Posterior cingulate gyrus (tissue), 11 donors: ENCODE measurements around the gene EED.
"Not testable (repeated sequence)": the region's sequence is repeated elsewhere in the genome, so short reads cannot be mapped to it uniquely, and the experiment has no call there.

ENCODE experiments used
- DNase-seq, 10 donors: peaks; one replicate each; pipeline versions ENCODE4 v3.0.0 to v3.0.0-alpha.2; 2020 to 2021; ENCODE audit warnings: mixed read lengths in 3 of 10
- intact Hi-C: fragments of 100-400 bp; cut with DNase I; formaldehyde crosslinking; loops from one replicate; pipeline ENCODE4 v1.15.1; 2023

The EED gene

DNA sequence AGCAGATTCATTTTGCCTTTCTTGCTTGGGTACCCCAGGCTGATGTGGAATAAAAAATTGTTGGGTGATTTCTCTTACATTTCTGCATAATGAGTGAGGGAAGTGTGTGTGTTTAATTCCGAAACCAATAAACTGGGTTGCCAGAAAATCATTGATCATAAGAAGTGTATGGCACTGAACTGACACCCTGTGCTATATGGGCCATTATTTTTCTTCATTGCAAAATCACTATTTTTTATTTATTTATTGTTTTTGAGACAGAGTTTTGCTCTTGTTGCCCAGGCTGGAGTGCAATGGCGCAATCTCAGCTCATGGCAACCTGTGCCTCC lies 42.9 kb downstream of the EED start:
- no peak for DNase-seq
- intact Hi-C loops = loop anchor here (5.0 kb wide), 1 partner anchor 430 kb away; the partner anchor contains the start of gene CCDC83

DNA sequence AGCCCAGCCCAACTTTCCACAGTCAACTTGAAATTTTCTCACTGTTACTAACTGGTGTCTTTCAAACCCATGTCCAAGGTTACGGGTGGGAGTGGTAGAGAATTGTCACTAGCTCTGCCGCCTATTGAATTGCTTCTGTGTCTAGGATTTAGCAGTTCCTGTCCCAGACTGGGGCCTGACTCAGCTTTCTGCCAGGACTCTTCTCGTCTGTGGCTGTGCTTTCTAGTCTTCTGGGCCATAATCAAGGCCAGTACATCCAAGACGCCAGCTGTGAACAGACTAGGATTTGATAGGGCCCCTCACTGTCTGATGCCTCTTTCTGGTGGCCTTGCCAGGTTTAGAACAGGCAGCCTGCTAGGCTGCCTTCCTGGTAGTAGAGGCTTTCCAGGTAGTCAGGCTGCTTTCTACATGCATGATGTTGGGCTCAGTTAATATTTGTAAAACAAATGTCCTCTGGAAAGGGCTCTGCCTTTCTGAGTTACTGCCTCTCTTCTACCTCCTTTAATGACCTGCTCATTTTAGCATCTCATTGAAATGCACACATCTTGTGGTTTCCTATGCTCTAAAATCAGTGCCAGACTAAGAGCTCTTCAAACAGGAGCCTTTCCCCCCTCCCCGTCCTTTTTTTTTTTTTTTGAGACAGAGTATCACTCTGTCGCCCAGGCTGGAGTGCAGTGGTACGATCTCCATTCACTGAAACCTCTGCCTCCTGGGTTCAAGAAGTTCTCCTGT lies 44.4 kb downstream of the EED start:
- intact Hi-C loops = loop anchor here (5.0 kb wide), 1 partner anchor 432 kb away; the partner anchor contains the start of gene CCDC83
- peak in 1 of 10 donors; percentile 11 for DNase-seq

DNA sequence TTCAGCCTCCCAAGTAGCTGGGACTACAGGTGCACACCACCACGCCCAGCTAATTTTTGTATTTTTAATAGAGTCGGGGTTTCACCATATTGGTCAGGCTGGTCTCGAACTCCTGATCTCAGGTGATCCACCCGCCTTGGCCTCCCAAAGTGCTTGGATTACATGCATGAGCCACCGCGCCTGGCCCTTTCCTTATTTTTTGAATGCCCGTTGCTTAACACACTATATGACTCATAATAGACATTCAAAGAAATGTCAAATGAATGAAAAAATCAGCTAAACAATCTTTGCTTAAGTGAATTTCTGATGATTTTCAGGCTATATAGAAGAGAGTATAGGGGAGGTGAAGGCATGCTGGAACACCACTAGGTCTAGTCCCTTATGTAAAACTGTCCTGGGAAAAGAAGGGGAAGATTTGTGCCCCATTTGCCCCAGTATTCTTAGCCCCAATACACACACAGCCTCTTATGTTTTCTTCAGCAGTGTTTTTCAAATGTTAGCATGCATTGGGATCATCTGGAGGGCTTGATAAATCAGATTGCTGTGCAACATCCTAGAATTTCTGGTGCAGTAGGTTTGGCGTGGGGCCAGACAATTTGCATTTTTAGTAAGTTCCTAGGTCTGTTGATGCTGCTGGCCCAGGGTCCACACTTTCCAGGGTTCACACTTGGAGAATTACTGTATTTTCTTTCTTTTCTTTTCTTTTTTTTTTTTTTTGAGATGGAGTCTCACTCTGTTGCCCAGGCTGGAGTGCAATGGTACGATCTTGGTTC lies 45.1 kb downstream of the EED start:
- intact Hi-C loops = loop anchor here (5.0 kb wide), 2 partner anchors 347 to 432 kb away; partner anchors contain the start of gene CCDC83
- not testable (repeated sequence) for DNase-seq

DNA sequence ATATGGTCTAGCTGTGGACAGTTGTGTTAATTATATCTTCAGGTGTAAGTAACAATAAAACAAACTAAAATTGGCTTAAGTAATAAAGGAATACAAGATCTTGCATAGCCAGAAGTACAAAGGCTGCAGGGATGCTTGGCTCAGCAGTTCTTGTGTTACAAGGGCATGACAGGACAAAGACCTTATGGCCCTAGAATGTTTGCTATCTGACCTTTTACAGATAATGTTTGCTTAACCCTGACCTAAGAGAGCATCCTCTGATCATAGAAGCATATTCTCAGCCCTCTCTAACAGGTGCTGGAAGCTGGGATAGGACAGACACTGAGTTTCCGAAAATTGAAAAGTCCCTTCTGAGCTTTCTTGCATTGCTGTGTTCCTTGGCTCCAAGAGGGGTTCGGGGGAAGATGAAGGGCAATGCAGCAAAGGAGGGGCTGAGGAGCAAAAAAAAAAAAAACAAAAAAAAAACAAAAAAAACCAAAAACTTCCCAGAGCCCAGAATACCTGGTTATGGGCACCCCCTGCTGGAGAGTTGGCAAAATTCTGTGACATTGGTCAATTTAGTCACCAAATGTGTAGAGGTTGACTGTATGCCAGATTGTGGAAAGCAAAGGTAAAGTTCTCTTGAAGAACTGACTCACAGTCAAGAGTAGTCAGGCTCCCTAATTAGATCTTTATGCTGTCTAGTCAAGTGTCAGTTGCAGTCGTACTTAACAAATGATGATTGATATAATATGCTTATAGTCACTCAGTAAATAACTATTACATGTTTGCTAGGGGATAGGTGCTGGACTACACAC lies 47.1 kb downstream of the EED start:
- intact Hi-C loops = loop anchor here (5.0 kb wide), 1 partner anchor 349 kb away; no protein-coding TSS in a partner anchor
- DNase-seq = peak in 6 of 10 donors; percentile 17 to 79 (median 41)

DNA sequence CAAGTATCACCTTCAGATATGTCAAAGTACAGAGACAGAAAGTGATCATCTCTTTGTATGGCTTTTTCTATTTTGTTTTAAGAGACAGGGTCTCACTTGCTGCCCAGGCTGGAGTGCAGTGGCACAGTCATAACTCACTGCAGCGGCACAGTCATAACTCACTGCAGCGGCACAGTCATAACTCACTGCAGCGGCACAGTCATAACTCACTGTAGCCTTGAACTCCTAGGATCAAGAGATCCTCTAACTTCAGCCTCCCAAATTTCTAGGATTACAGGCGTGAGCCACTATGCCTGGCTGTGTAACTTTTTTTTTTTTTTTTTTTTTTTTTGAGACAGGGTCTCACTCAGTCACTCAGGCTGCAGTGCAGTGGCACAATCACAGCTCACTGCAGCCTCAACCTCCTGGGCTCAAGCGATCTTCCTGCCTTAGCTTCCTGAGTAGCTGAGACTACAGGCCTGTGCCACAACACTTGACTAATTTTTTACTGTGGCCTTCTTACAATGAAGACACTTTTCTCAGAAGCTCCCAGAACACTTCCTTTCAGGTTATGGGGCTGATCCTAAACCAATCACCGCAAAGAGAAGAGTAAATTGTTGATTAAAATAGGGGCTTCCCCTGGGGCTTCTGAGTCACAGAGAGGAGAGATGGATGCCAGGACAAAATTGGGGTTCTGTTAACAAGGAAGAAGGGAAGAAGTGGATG lies 48.5 kb downstream of the EED start:
- DNase-seq = no peak
- intact Hi-C loops = loop anchor here (5.0 kb wide), 1 partner anchor 351 kb away; no protein-coding TSS in a partner anchor

DNA sequence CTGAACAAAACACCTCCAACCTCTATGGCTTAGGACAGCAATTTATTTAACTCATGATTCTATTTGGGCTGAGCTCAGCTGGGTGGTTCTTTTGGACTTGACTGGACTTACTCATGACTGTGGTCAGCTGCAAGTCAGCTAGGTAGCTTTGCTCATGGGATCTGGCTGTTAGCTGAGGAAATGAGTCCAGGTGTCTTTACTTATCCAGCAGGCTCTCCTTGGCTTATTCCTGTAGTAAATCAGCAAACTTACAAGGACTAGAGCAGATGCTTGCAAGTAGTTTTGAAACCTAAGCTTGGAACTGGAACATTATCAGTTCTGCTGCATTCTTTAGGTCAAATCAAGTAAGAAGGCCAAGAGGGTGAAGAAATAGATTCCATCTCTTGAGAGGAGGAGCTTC lies 49.5 kb downstream of the EED start:
- no peak for DNase-seq
- intact Hi-C loops = loop anchor here (5.0 kb wide), 1 partner anchor 352 kb away; no protein-coding TSS in a partner anchor

DNA sequence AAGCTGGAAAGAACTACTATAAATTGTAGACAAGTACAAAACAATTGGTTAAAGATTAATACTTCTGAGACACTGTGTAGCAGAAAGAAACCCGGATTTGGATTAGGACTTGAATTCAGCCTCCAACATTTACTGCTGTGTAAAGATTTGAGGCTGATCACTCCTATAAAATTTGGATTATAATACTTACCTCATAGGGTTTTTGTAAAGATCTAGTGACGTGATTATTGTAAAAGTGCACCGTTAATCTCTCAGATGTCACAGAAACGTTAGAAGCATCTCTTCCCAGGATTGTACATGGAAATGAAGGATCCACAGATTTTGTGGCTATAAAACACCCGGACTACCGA lies 57.2 kb downstream of the EED start:
- intact Hi-C loops = loop anchor here (2.0 to 10.0 kb wide), 2 partner anchors 57 to 637 kb away; partner anchors contain the start of genes CREBZF and EED
- no peak for DNase-seq

DNA sequence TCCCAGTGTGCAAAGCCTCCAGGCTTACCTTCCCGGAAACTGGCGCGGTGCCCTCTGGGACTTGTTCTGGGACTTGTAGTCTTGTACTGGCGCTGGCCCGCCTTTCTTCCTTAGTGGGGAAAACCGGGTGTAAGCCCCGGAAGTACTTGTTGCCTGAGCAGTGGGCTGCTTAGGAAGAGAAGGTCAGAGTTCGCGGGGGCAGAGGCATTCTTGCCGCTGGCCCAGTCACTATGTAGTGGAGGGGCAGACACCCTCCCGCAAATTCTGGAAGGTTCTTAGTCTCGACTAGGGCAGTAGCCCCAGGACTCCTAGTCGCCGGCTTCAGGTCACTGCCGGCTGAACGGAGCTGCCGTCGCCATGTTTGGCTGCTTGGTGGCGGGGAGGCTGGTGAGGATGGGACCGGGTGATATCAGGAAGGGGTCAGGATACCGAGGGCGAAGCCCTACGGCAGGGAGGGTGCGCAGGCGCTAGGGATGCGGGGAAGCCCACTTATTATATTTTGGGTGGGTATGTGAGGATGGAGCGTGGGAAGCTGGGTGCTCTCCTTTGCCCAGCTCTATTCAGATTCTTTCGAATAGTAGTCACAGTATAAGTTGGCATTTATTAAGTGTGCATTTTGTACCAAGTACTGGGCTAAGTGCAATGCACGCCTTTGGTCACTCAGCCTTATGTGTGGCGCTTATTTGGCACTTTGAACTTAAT lies 57.7 kb downstream of the EED start, which contains the start of gene HIKESHI:
HIKESHI (plus strand) TSS at position 149 of the 702 bp plus-strand sequence; CDS start at position 358, 209 bp downstream.
- intact Hi-C loops = loop anchor here (2.0 to 10.0 kb wide), 2 partner anchors 57 to 637 kb away; partner anchors contain the start of genes CREBZF and EED
- peak; percentile 100 for DNase-seq

DNA sequence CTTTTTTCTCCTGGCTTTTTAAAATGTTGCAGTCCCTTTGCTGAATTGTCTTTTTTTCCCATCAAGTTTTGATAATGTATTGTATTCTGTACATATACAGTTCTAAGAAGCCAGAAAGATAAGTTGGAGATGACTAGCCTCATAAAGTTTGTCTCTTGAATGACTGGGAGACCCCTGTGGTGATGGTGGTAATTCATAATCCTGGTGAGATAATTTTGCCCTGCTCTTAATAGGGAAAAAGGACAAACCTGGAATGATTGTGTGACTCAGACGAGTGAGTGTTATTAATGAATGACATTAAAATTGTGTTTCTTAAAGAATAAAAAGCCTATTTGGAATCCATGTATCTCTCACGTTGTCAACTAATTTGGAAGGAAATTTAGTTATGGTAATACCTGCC lies 58.7 kb downstream of the EED start:
- no peak for DNase-seq
- intact Hi-C loops = loop anchor here (2.0 to 10.0 kb wide), 2 partner anchors 58 to 638 kb away; partner anchors contain the start of genes CREBZF and EED

DNA sequence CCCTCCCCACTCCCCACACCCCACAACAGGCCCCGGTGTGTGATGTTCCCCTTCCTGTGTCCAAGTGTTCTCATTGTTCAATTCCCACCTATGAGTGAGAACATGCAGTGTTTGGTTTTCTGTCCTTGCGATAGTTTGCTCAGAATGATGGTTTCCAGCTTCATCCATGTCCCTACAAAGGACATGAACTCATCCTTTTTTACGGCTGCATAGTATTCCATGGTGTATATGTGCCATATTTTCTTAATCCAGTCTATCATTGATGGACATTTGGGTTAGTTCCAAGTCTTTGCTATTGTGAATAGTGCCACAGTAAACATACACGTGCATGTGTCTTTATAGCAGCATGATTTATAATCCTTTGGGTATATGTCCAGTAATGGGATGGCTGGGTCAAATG lies 64.2 kb downstream of the EED start:
- intact Hi-C loops = loop anchor here (10.0 kb wide), 1 partner anchor 644 kb away; the partner anchor contains the start of gene CREBZF

DNA sequence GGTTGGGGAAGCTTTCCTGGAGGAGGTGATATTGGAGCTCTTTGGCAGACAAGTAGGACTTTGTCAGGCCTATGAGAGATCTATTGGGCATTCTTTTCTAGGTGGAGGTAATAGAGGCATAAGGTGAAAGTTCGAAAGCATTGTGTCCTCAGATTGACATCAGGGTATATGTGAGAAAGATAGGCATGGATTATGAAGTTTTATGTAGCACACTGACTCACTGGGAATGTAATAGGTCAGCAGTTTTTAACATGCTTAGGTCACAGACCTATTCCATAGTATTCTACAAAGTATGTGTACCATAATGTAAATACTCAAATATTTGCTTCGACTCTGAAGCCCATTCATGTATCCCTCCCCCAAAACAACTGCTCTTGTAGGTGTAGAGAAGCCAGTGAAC lies 69.2 kb downstream of the EED start:
- DNase-seq = no peak
- intact Hi-C loops = no loop called here

More for the DNA sequence above, 64.2 kb downstream of the EED start:
- DNase-seq = not testable (repeated sequence)

DNA sequence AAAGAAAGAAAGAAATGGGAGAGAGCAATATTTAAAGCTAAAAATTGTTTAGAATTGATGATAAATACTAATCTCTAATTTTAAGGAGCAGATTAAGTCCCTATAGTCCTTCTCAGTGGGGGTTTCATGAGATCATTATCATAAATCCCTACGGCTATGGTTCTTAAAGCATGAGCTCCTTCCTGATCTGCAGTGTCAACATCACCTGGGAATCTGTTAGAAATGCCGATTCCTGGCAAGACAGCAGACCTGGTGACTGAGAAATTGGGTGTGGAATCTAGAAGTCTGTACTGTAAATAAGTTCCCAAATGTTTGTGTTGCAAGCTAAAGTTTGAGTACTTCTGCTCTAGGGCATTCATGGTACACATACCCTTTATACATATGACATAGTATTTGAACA lies 70.1 kb downstream of the EED start:
- DNase-seq = no peak
- intact Hi-C loops = no loop called here
